ENCODE results near the gene GTPBP8. TPM values are rescaled to one million over a fixed set of nuclear protein-coding genes. Genes with fewer than 3 reads are reported as not detected.

GTPBP8 gene
- total and polyA plus RNA-seq, 2 donors (not counting 1 experiment from before 2014, with no cell fraction given): 25.2 to 31.4 TPM

DNA sequence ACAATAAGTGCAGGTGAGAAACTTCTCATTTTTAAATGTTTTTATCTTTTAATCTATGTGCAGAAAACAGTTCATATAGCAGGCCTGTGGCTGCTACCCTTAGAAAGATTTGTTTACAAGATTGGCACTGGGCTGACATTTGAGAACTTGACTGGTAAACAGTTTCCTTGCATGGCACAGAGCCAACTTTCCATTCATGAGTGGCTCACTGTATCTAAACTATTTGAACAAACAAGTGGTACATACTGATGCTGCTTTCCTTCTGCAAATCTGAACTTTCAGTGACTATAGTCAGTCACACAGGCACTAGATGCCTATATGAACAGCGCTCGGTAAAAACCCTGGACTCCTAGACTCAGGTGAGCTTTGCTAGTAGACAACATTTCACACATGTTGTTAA, 6.3 kb upstream of the GTPBP8 start:
- peak; percentile 6 to 11 for DNase-seq (ENCODE audit: low read depth in 2 of 2)
- Histone ChIP-seq H3K4me2 (ENCODE audit: extremely low read depth, insufficient read depth, low read length) (no peak overlapping the region), H3K27ac (ENCODE audit: insufficient read depth, low read length) (no peak overlapping the region), H3K4me1 (ENCODE audit: control insufficient read depth, extremely low read depth, insufficient read depth, low read length) (peaks cover 5% of the 10 kb centered on the region), H3K79me2 (ENCODE audit: control insufficient read depth, insufficient read depth, low read length) (no peaks in the 10 kb centered on the region), H3K27me3 (ENCODE audit: control insufficient read depth, insufficient read depth, low read length) (no peaks in the 10 kb centered on the region), H3K4me3 (replicated peaks in 1 of 4; ENCODE audit: control extremely low read depth in 1 of 4, insufficient read depth in 1 of 4, low read depth in 3 of 4, low read length in 4 of 4) (no peak overlapping the region), H4K20me1 (ENCODE audit: control insufficient read depth, extremely low read depth, insufficient read depth, low read length) (no peaks in the 10 kb centered on the region), H3K9me3 (ENCODE audit: control insufficient read depth, insufficient read depth, low read depth, low read length) (no peaks in the 10 kb centered on the region), H3K9ac (ENCODE audit: insufficient read depth, low read length) (no peak overlapping the region), H3K36me3 (ENCODE audit: control insufficient read depth, insufficient read depth, low read length) (no peaks in the 10 kb centered on the region), H2AFZ (ENCODE audit: low read length) (no peak overlapping the region)
- TF ChIP-seq EZH2 (IDR thresholded peaks at IDR 0.05; ENCODE audit: low read length, missing control alignments): no peak
- TF ChIP-seq, protein P1, sequence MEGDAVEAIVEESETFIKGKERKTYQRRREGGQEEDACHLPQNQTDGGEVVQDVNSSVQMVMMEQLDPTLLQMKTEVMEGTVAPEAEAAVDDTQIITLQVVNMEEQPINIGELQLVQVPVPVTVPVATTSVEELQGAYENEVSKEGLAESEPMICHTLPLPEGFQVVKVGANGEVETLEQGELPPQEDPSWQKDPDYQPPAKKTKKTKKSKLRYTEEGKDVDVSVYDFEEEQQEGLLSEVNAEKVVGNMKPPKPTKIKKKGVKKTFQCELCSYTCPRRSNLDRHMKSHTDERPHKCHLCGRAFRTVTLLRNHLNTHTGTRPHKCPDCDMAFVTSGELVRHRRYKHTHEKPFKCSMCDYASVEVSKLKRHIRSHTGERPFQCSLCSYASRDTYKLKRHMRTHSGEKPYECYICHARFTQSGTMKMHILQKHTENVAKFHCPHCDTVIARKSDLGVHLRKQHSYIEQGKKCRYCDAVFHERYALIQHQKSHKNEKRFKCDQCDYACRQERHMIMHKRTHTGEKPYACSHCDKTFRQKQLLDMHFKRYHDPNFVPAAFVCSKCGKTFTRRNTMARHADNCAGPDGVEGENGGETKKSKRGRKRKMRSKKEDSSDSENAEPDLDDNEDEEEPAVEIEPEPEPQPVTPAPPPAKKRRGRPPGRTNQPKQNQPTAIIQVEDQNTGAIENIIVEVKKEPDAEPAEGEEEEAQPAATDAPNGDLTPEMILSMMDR (conservative IDR thresholded peaks at IDR 0.05 in 1 of 2, IDR thresholded peaks at IDR 0.05 in 1 of 2; ENCODE audit: low read depth in 1 of 2, low read length in 2 of 2): no peak

DNA sequence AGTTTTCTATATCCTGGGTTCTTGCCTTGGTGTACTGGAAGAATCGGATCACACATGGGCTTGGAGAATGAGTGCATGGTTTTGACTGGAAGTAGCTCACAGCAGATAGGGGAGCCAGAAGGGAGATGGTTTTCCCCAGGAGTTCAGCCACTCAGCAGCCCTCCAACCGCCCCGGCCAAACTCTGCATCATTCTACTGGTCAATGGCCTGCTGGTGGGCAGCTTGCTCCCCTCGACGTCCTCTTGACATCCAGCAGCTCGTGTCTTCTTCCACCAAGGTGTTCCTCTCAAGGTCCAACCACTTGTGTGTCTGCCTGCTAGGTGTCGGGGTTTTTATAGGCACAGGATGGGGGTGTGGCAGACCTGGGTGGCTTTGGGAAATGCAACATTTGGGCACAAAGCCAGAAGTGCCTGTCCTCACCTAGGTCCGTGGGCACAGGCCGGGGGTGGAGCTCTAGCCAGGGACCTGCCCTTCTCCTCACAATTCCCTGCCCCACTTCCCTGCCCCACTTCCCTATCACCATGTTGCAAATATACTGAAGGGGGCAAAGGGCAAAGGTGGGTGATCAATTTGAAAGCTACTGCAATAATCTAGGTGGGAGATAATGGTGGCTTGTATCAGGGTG, 3.0 kb upstream of the GTPBP8 start:
- no peaks in the 10 kb centered on the region for H3K9me3 ChIP-seq (ENCODE audit: control insufficient read depth, insufficient read depth, low read depth, low read length)
- no peak overlapping the region for H3K9ac ChIP-seq (ENCODE audit: insufficient read depth, low read length)
- no peak overlapping the region for H3K4me2 ChIP-seq (ENCODE audit: extremely low read depth, insufficient read depth, low read length)
- no peak overlapping the region for H3K27ac ChIP-seq (ENCODE audit: insufficient read depth, low read length)
- peaks cover 9% of the 10 kb centered on the region for H3K79me2 ChIP-seq (ENCODE audit: control insufficient read depth, insufficient read depth, low read length)
- no peaks in the 10 kb centered on the region for H4K20me1 ChIP-seq (ENCODE audit: control insufficient read depth, extremely low read depth, insufficient read depth, low read length)
- no peak overlapping the region for H2AFZ ChIP-seq (ENCODE audit: low read length)
- no peaks in the 10 kb centered on the region for H3K36me3 ChIP-seq (ENCODE audit: control insufficient read depth, insufficient read depth, low read length)
- H3K4me1 ChIP-seq (ENCODE audit: control insufficient read depth, extremely low read depth, insufficient read depth, low read length): no peaks in the 10 kb centered on the region
- H3K4me3 ChIP-seq (replicated peaks in 1 of 4; ENCODE audit: control extremely low read depth in 1 of 4, insufficient read depth in 1 of 4, low read depth in 3 of 4, low read length in 4 of 4): no peak overlapping the region
- no peak for TF ChIP-seq EZH2 (IDR thresholded peaks at IDR 0.05; ENCODE audit: low read length, missing control alignments)
- TF ChIP-seq, protein P1 (conservative IDR thresholded peaks at IDR 0.05 in 1 of 2, IDR thresholded peaks at IDR 0.05 in 1 of 2; ENCODE audit: low read depth in 1 of 2, low read length in 2 of 2): no peak
- H3K27me3 ChIP-seq (ENCODE audit: control insufficient read depth, insufficient read depth, low read length): no peaks in the 10 kb centered on the region
- DNase-seq (ENCODE audit: low read depth in 2 of 2): no peak

DNA sequence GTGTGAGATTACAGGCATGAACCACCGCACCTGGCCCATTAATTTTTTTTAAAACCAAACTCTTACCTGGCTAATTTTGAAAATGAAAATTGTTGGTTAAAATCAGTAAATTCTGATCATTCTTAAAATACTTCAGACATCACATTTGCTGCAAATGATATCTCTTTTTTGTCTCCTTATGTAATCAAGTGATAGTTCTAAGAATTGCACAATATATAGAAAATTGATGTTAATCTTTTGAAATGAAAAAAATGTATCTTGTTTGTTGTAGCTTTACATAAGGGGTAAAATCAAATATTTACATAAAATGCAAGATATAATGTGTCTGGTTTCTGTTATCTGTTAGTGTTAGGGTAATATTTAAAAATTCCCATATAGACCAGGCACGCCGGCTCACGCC, 5.0 kb downstream of the GTPBP8 start:
- Histone ChIP-seq H2AFZ (ENCODE audit: low read length) (no peak overlapping the region), H3K79me2 (ENCODE audit: control insufficient read depth, insufficient read depth, low read length) (peaks cover 11% of the 10 kb centered on the region), H3K27ac (ENCODE audit: insufficient read depth, low read length) (no peak overlapping the region), H3K4me3 (replicated peaks in 1 of 4; ENCODE audit: control extremely low read depth in 1 of 4, insufficient read depth in 1 of 4, low read depth in 3 of 4, low read length in 4 of 4) (no peak overlapping the region), H3K9me3 (ENCODE audit: control insufficient read depth, insufficient read depth, low read depth, low read length) (no peaks in the 10 kb centered on the region), H4K20me1 (ENCODE audit: control insufficient read depth, extremely low read depth, insufficient read depth, low read length) (no peaks in the 10 kb centered on the region), H3K27me3 (ENCODE audit: control insufficient read depth, insufficient read depth, low read length) (no peaks in the 10 kb centered on the region), H3K36me3 (ENCODE audit: control insufficient read depth, insufficient read depth, low read length) (peaks cover 1% of the 10 kb centered on the region), H3K4me2 (ENCODE audit: extremely low read depth, insufficient read depth, low read length) (no peak overlapping the region), H3K9ac (ENCODE audit: insufficient read depth, low read length) (no peak overlapping the region), H3K4me1 (ENCODE audit: control insufficient read depth, extremely low read depth, insufficient read depth, low read length) (no peaks in the 10 kb centered on the region)
- TF ChIP-seq, protein P1 (conservative IDR thresholded peaks at IDR 0.05 in 1 of 2, IDR thresholded peaks at IDR 0.05 in 1 of 2; ENCODE audit: low read depth in 1 of 2, low read length in 2 of 2): no peak
- no peak for TF ChIP-seq EZH2 (IDR thresholded peaks at IDR 0.05; ENCODE audit: low read length, missing control alignments)
- DNase-seq (ENCODE audit: low read depth in 2 of 2): no peak

Data from fibroblast of lung (primary cell).